ENCODE data around the gene SH3BP4.
A peak's percentile ranks its signal among the peaks of the same experiment; 100 is the strongest.

The SH3BP4 gene

GRCh38 chr2:235066490-235066889 is 114.7 kb downstream of the SH3BP4 start:
- no peak for DNase-seq

GRCh38 chr2:235066895-235067294 is 115.1 kb downstream of the SH3BP4 start:
- DNase-seq: peak; percentile 46

GRCh38 chr2:235068701-235069100 is 116.9 kb downstream of the SH3BP4 start:
- DNase-seq: no peak

- DNase-seq: no peak
Measured at GRCh38 chr2:235070063-235070706, 118.4 kb downstream of the SH3BP4 start.

- no peak for DNase-seq
Measured at GRCh38 chr2:235073868-235074413, 122.1 kb downstream of the SH3BP4 start.

GRCh38 chr2:235077046-235077445 is 125.2 kb downstream of the SH3BP4 start:
- no peak for DNase-seq

- no peak for DNase-seq
Measured at GRCh38 chr2:235078182-235078581, 126.4 kb downstream of the SH3BP4 start.

GRCh38 chr2:235078914-235079472 is 127.2 kb downstream of the SH3BP4 start:
- DNase-seq: no peak

- DNase-seq: no peak
Measured at GRCh38 chr2:235080101-235080500, 128.3 kb downstream of the SH3BP4 start.

GRCh38 chr2:235082578-235083338 is 130.9 kb downstream of the SH3BP4 start:
- DNase-seq: no peak

- no peak for DNase-seq
Measured at GRCh38 chr2:235083822-235084221, 132.0 kb downstream of the SH3BP4 start.

- no peak for DNase-seq
Measured at GRCh38 chr2:235084424-235084823, 132.6 kb downstream of the SH3BP4 start.

- no peak for DNase-seq
Measured at GRCh38 chr2:235085476-235085875, 133.7 kb downstream of the SH3BP4 start.

GRCh38 chr2:235086481-235087184 is 134.8 kb downstream of the SH3BP4 start:
- no peak for DNase-seq

- DNase-seq: peak; percentile 11
Measured at GRCh38 chr2:235087832-235088495, 136.1 kb downstream of the SH3BP4 start.

GRCh38 chr2:235088496-235088921 is 136.7 kb downstream of the SH3BP4 start:
- DNase-seq: no peak

- DNase-seq: no peak
Measured at GRCh38 chr2:235091421-235091820, 139.6 kb downstream of the SH3BP4 start.

GRCh38 chr2:235091983-235092382 is 140.2 kb downstream of the SH3BP4 start:
- DNase-seq: no peak

- no peak for DNase-seq
Measured at GRCh38 chr2:235092433-235093223, 140.8 kb downstream of the SH3BP4 start.

- no peak for DNase-seq
Measured at GRCh38 chr2:235094457-235094856, 142.6 kb downstream of the SH3BP4 start.

- DNase-seq: no peak
Measured at GRCh38 chr2:235095569-235095968, 143.8 kb downstream of the SH3BP4 start.

- DNase-seq: no peak
Measured at GRCh38 chr2:235096447-235096846, 144.6 kb downstream of the SH3BP4 start.
